Fibroblast of skin of left quadriceps (primary cell): ENCODE measurements around the gene RAI1.
"Not testable (repeated sequence)": the region's sequence is repeated elsewhere in the genome, so short reads cannot be mapped to it uniquely, and the experiment has no call there.

ENCODE experiments used
- DNase-seq, 2 experiments: peaks; one replicate each; pipeline ENCODE4 v3.0.0-alpha.2; 2013; ENCODE audit warnings: low read depth in 2 of 2

The RAI1 gene

GRCh38 chr17:17663160-17664063, 17.8 kb upstream of the RAI1 start:
- peak; percentile 90 to 91 for DNase-seq

- no peak for DNase-seq
These were observed 17.2 kb upstream of the RAI1 start for GRCh38 chr17:17664064-17664452.

- no peak for DNase-seq
These were observed 16.0 kb upstream of the RAI1 start for GRCh38 chr17:17665255-17665654.

- no peak for DNase-seq
These were observed 15.0 kb upstream of the RAI1 start for GRCh38 chr17:17666111-17666714.

- DNase-seq: no peak
These were observed 14.0 kb upstream of the RAI1 start for GRCh38 chr17:17667231-17667630.

GRCh38 chr17:17667947-17668346, 13.3 kb upstream of the RAI1 start:
- DNase-seq: no peak

- no peak for DNase-seq
These were observed 12.9 kb upstream of the RAI1 start for GRCh38 chr17:17668358-17668757.

GRCh38 chr17:17668775-17669579, 12.3 kb upstream of the RAI1 start:
- DNase-seq: no peak

- no peak for DNase-seq
These were observed 11.6 kb upstream of the RAI1 start for GRCh38 chr17:17669580-17670235.

- no peak for DNase-seq
These were observed 10.5 kb upstream of the RAI1 start for GRCh38 chr17:17670701-17671305.

GRCh38 chr17:17671369-17672129, 9.7 kb upstream of the RAI1 start:
- no peak for DNase-seq

- DNase-seq: no peak
These were observed 8.5 kb upstream of the RAI1 start for GRCh38 chr17:17672453-17673368.

- DNase-seq: no peak
These were observed 5.8 kb upstream of the RAI1 start for GRCh38 chr17:17675416-17675815.

- no peak for DNase-seq
These were observed 5.2 kb upstream of the RAI1 start for GRCh38 chr17:17675925-17676534.

GRCh38 chr17:17676752-17677151, 4.5 kb upstream of the RAI1 start:
- DNase-seq: no peak

GRCh38 chr17:17677299-17678040, 3.8 kb upstream of the RAI1 start:
- DNase-seq: no peak

- not testable (repeated sequence) for DNase-seq
These were observed 3.1 kb upstream of the RAI1 start for GRCh38 chr17:17678063-17678699.

- DNase-seq: no peak
These were observed 2.0 kb upstream of the RAI1 start for GRCh38 chr17:17679243-17679642.
